ENCODE data around the gene TSPAN31. TPM values are rescaled to one million over a fixed set of nuclear protein-coding genes. Genes with fewer than 3 reads are reported as not detected.
A peak's percentile ranks its signal among the peaks of the same experiment; 100 is the strongest.

The TSPAN31 gene
- total and polyA plus RNA-seq, 4 donors, result 27.4 to 40.6 (median 34.5) TPM

GRCh38 chr12:57760347-57760982, 15.6 kb downstream of the TSPAN31 start:
- intact Hi-C loops (cut with DNase I), result no loop called here
- Histone ChIP-seq H3K36me3 (ENCODE audit: control insufficient read depth in 1 of 2, insufficient read depth in 2 of 2, low read length in 1 of 2) (peaks cover 0 to 2% of the 10 kb centered on the region in 2 donors), H3K4me1 (ENCODE audit: control insufficient read depth in 1 of 2, insufficient read depth in 2 of 2, low read length in 2 of 2) (no peaks in the 10 kb centered on the region), H3K27ac (ENCODE audit: low read depth in 1 of 2, low read length in 2 of 2) (no peak overlapping the region), H3K4me3 (ENCODE audit: low read length in 2 of 2) (no peak overlapping the region), H3K27me3 (ENCODE audit: control insufficient read depth in 1 of 2, insufficient read depth in 2 of 2, low read length in 1 of 2) (no peaks in the 10 kb centered on the region), H3K9me3 (ENCODE audit: control insufficient read depth, low read length) (no peaks in the 10 kb centered on the region)
- ATAC-seq (ENCODE audit: low FRiP score) (no peak), DNase-seq (no peak)
- WGBS, 2 donors, result 95 to 96% methylated on average over 3 of the region's 3 CpGs

GRCh38 chr12:57761391-57761998, 16.7 kb downstream of the TSPAN31 start:
- DNase-seq (no peak), ATAC-seq (ENCODE audit: low FRiP score) (no peak)
- no peak overlapping the region for H3K27ac ChIP-seq (ENCODE audit: low read depth in 1 of 2, low read length in 2 of 2)
- H3K4me3 ChIP-seq (ENCODE audit: low read length in 2 of 2), result no peak overlapping the region
- H3K36me3 ChIP-seq (ENCODE audit: control insufficient read depth in 1 of 2, insufficient read depth in 2 of 2, low read length in 1 of 2), result peaks cover 0 to 2% of the 10 kb centered on the region in 2 donors
- 94 to 95% methylated on average over 4 of the region's 4 CpGs for WGBS, 2 donors
- H3K9me3 ChIP-seq (ENCODE audit: control insufficient read depth, low read length), result no peaks in the 10 kb centered on the region
- H3K27me3 ChIP-seq (ENCODE audit: control insufficient read depth in 1 of 2, insufficient read depth in 2 of 2, low read length in 1 of 2), result no peaks in the 10 kb centered on the region
- intact Hi-C loops (cut with DNase I), result no loop called here
- H3K4me1 ChIP-seq (ENCODE audit: control insufficient read depth in 1 of 2, insufficient read depth in 2 of 2, low read length in 2 of 2), result no peaks in the 10 kb centered on the region

GRCh38 chr12:57762463-57762862, 17.6 kb downstream of the TSPAN31 start:
- intact Hi-C loops (cut with DNase I), result no loop called here
- WGBS, 2 donors, result 95 to 97% methylated on average over 2 of the region's 2 CpGs
- Histone ChIP-seq H3K27me3 (ENCODE audit: control insufficient read depth in 1 of 2, insufficient read depth in 2 of 2, low read length in 1 of 2) (no peaks in the 10 kb centered on the region), H3K9me3 (ENCODE audit: control insufficient read depth, low read length) (no peaks in the 10 kb centered on the region), H3K27ac (ENCODE audit: low read depth in 1 of 2, low read length in 2 of 2) (no peak overlapping the region), H3K4me1 (ENCODE audit: control insufficient read depth in 1 of 2, insufficient read depth in 2 of 2, low read length in 2 of 2) (no peaks in the 10 kb centered on the region), H3K4me3 (ENCODE audit: low read length in 2 of 2) (no peak overlapping the region), H3K36me3 (ENCODE audit: control insufficient read depth in 1 of 2, insufficient read depth in 2 of 2, low read length in 1 of 2) (peaks cover 0 to 2% of the 10 kb centered on the region in 2 donors)
- ATAC-seq (ENCODE audit: low FRiP score) (no peak), DNase-seq (no peak)

GRCh38 chr12:57763881-57764661, 19.2 kb downstream of the TSPAN31 start:
- no peak overlapping the region for H3K27ac ChIP-seq (ENCODE audit: low read depth in 1 of 2, low read length in 2 of 2)
- intact Hi-C loops (cut with DNase I), result no loop called here
- H3K4me1 ChIP-seq (ENCODE audit: control insufficient read depth in 1 of 2, insufficient read depth in 2 of 2, low read length in 2 of 2), result no peaks in the 10 kb centered on the region
- WGBS, 2 donors, result 76 to 78% methylated on average over 6 of the region's 6 CpGs
- no peaks in the 10 kb centered on the region for H3K9me3 ChIP-seq (ENCODE audit: control insufficient read depth, low read length)
- no peak overlapping the region for H3K4me3 ChIP-seq (ENCODE audit: low read length in 2 of 2)
- H3K27me3 ChIP-seq (ENCODE audit: control insufficient read depth in 1 of 2, insufficient read depth in 2 of 2, low read length in 1 of 2), result no peaks in the 10 kb centered on the region
- DNase-seq (no peak), ATAC-seq (ENCODE audit: low FRiP score) (no peak)
- no peaks in the 10 kb centered on the region for H3K36me3 ChIP-seq (ENCODE audit: control insufficient read depth in 1 of 2, insufficient read depth in 2 of 2, low read length in 1 of 2)

- 18 to 20% methylated on average over 17 of the region's 17 CpGs for WGBS, 2 donors
- H3K4me1 ChIP-seq (ENCODE audit: control insufficient read depth in 1 of 2, insufficient read depth in 2 of 2, low read length in 2 of 2), result no peaks in the 10 kb centered on the region
- H3K27me3 ChIP-seq (ENCODE audit: control insufficient read depth in 1 of 2, insufficient read depth in 2 of 2, low read length in 1 of 2), result no peaks in the 10 kb centered on the region
- H3K27ac ChIP-seq (ENCODE audit: low read depth in 1 of 2, low read length in 2 of 2), result no peak overlapping the region
- H3K36me3 ChIP-seq (ENCODE audit: control insufficient read depth in 1 of 2, insufficient read depth in 2 of 2, low read length in 1 of 2), result no peaks in the 10 kb centered on the region
- intact Hi-C loops (cut with DNase I), result no loop called here
- no peaks in the 10 kb centered on the region for H3K9me3 ChIP-seq (ENCODE audit: control insufficient read depth, low read length)
- DNase-seq (no peak), ATAC-seq (ENCODE audit: low FRiP score) (no peak)
- no peak overlapping the region for H3K4me3 ChIP-seq (ENCODE audit: low read length in 2 of 2)
Measured at GRCh38 chr12:57764662-57765002, 19.8 kb downstream of the TSPAN31 start.

- H3K27ac ChIP-seq (ENCODE audit: low read depth in 1 of 2, low read length in 2 of 2), result no peak overlapping the region
- H3K9me3 ChIP-seq (ENCODE audit: control insufficient read depth, low read length), result no peaks in the 10 kb centered on the region
- no peaks in the 10 kb centered on the region for H3K27me3 ChIP-seq (ENCODE audit: control insufficient read depth in 1 of 2, insufficient read depth in 2 of 2, low read length in 1 of 2)
- intact Hi-C loops (cut with DNase I), result no loop called here
- ATAC-seq (ENCODE audit: low FRiP score), result peak; percentile 58
- no peaks in the 10 kb centered on the region for H3K4me1 ChIP-seq (ENCODE audit: control insufficient read depth in 1 of 2, insufficient read depth in 2 of 2, low read length in 2 of 2)
- peak; percentile 70 to 87 for DNase-seq
- no peaks in the 10 kb centered on the region for H3K36me3 ChIP-seq (ENCODE audit: control insufficient read depth in 1 of 2, insufficient read depth in 2 of 2, low read length in 1 of 2)
- H3K4me3 ChIP-seq (ENCODE audit: low read length in 2 of 2), result no peak overlapping the region
- WGBS, 2 donors, result 2% methylated on average over 58 to 60 of the region's 60 CpGs
Measured at GRCh38 chr12:57765003-57765697, 20.3 kb downstream of the TSPAN31 start.

- H3K27me3 ChIP-seq (ENCODE audit: control insufficient read depth in 1 of 2, insufficient read depth in 2 of 2, low read length in 1 of 2), result no peaks in the 10 kb centered on the region
- WGBS, 2 donors, result 1 to 2% methylated on average over 40 of the region's 40 CpGs
Measured at GRCh38 chr12:57765698-57766463, 21.0 kb downstream of the TSPAN31 start.

More at GRCh38 chr12:57765698-57766463, 21.0 kb downstream of the TSPAN31 start:
- peak overlapping the region in 1 of 2 donors; percentile 10 for H3K4me3 ChIP-seq (ENCODE audit: low read length in 2 of 2)
- H3K27ac ChIP-seq (ENCODE audit: low read depth in 1 of 2, low read length in 2 of 2), result no peak overlapping the region
- DNase-seq, result peak in 1 of 2 donors; percentile 75
- no peaks in the 10 kb centered on the region for H3K36me3 ChIP-seq (ENCODE audit: control insufficient read depth in 1 of 2, insufficient read depth in 2 of 2, low read length in 1 of 2)
- H3K4me1 ChIP-seq (ENCODE audit: control insufficient read depth in 1 of 2, insufficient read depth in 2 of 2, low read length in 2 of 2), result no peaks in the 10 kb centered on the region
- intact Hi-C loops (cut with DNase I), result no loop called here
- H3K9me3 ChIP-seq (ENCODE audit: control insufficient read depth, low read length), result no peaks in the 10 kb centered on the region
- peak; percentile 26 for ATAC-seq (ENCODE audit: low FRiP score)
